IPS-18c (cell line): ENCODE measurements around the gene OVCH2.
"Not testable (repeated sequence)": the region's sequence is repeated elsewhere in the genome, so short reads cannot be mapped to it uniquely, and the experiment has no call there.

Experiments used
- H3K4me3 ChIP-seq: 2 replicates; pipeline ENCODE4 v1.7.0; 2013; ENCODE audit warnings: low read depth, mild to moderate bottlenecking, low read length, moderate library complexity; ENCODE audit not compliant: insufficient read depth
- H3K9me3 ChIP-seq: one replicate; pipeline ENCODE4 v1.6.1; 2013; ENCODE audit warnings: mild to moderate bottlenecking, low read length, moderate library complexity; ENCODE audit not compliant: control insufficient read depth, insufficient read depth

OVCH2 gene

DNA sequence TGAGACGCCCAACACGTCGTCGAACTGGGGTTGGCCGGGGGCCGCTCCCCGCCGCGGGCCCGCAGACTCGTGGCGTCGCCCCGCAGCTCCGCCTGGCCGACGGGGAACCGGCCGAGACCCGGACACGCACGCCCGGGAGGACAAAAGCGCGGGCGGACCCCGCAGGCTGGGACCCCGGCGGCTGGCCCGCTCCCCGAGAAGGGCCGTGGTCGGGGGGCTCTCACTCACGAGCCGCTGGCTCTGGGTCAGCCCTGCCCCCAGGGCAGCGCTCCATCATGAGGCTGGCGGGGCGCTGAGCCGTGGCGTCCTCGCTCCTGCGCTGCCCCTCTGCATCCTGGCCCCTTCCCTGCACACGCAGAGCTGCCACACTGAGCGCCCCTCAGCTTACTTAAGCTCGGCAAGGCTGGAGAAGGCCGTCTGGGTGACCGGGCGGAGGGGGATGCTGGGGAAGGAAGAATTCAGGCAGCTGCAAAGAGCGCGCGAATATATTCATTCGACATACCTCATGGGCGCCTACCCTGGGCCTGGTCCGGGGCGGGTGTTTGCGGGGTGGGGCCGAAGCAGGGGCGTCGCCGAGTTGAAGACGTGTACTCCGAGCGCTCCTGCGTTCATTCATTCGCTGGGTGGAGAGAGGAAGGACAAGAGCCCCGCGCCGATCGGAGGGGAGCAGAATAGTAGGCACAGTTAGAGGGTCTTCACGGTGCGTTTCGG, 32.4 kb downstream of the OVCH2 start:
- no peaks in the 10 kb centered on the region for H3K9me3 ChIP-seq
- H3K4me3 ChIP-seq: peak overlapping the region; percentile 75

DNA sequence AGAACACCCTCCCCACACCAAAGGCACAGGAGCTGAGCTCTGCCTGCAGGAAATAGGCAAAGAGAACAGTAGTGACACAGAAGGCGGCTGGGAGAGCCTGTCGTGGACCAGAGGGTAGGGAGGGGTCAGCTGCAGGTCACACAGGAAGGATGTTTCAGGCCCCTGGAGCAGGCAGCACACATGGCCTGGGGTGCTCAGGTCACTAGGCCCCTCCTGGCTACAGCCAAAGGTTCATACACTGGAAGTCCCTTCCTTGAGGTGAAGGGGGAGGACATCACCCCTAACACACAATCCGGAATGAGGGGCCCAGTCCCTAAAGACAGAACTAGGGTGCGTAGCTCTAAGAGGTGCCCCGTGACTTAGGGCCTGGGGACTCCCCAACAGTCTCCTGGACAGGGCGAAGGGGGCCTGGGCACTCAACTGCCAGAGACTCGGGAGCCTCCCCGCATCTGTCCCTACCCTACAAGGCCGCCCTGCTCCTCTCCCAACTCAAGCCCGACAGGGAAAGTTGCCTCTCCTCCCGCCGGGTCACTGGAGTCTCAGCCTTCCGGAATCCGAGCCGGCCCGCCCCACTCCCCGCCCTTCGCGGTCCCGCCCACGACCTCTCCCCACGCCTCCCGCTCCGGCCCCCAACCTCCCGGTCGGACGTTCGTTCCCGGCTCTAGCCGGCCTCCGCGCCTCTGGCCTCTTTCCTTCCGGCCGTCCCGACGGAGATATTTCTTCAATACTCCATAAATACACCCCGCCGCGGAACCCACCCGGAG, 33.1 kb downstream of the OVCH2 start, which contains the start of gene CYB5R2:
Gene CYB5R2, minus strand, starts transcription at position 541 of the 764 bp plus-strand sequence. CDS start 675 bp downstream, outside the sequence.
- Histone ChIP-seq H3K4me3 (peak within 1 kb of the TSS; percentile 75), H3K9me3 (no peaks in the 10 kb centered on the region)

DNA sequence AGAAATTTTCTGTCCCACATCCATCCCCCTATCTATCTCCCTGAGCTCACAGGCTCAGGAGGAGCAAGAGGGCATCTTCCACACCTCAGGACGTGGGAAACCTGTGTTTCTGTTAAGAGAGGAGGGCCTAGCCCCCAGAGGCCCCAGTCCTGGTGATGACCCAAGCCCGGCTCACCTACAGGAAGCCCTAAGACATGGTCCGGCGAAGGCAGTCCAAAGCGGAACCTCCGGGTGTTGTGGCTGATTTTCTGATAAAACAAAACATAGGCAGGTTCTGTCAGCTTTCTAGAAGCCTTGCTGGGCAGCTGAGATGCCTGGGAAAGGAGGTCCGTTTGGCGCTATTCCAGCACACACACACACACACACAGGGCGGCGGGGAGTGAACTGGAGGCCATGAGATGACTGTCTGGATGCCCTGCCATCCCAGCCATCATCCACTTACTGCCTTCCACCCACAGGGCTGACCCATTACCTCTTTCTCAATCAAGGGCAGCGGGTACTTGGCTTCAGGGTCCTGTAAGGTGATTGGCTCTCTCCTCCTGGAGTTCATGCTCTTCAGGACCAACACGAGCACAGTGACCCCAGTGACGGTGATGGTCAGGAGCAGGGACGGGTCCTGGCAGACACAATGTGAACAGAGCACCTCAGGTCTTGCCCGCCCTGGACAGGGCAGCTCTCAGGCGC, 33.9 kb downstream of the OVCH2 start:
- H3K4me3 ChIP-seq: no peak overlapping the region
- no peaks in the 10 kb centered on the region for H3K9me3 ChIP-seq

DNA sequence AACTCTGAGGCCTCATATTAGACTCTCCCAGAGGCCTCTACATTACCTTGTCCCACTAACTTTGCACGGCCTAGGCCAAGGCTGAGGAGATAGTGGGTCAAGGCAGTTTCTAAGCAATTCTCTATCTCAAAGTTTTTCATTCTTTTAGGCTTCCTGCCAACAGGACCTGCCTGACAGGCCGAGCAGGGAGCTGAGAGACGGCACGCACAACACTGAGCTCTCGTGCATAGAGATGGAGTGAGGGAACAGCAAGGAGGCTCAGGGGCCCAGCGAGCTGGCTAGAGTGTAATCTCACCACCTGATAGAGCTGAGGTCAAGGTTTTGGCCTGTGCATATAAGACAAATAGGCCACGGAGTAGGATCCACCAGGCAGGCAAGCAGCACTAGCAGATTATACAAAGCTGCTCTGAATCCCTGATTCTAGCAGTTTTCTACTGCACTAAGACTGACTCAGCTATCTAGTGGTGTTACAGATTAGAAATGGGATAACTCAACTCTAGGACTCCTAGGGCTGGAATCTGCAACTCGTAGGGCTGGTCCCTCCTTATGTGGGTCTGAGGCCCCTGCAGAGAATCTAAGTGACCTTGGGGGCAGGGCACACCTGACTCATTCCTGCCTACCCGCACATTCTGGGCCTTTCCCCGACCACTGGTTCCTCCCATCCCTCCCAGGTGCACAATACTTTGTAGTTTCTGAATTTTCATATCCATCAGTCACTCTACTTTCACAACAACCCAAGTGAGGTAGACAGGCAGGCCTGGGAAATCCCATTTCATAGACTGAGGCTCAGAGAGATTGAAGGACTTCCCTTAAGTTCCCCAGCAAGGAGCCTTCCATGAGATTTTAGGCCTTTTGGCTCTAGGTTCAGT, 34.7 kb downstream of the OVCH2 start:
- Histone ChIP-seq H3K9me3 (peaks cover under 1% of the 10 kb centered on the region), H3K4me3 (no peak overlapping the region)

DNA sequence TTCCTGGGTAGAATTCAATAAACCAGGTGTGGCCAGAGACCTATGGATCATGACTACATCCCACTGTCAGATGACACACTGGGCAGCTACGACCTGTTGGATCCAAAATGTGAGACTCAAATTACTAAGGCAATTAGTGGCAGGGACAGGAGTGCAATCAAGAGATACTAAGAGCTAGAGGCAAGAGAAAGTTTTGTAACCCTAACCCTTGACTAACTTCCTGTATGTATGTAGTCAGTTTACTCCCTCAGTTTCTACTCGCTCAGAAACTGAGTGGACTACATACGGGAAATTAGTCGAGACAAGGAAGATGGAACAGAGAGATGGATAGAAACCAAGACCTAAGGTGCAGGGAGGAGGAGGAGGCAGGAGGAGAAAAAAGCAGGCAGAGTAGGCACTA, 35.6 kb downstream of the OVCH2 start:
- no peak overlapping the region for H3K4me3 ChIP-seq
- peaks cover 4% of the 10 kb centered on the region for H3K9me3 ChIP-seq

DNA sequence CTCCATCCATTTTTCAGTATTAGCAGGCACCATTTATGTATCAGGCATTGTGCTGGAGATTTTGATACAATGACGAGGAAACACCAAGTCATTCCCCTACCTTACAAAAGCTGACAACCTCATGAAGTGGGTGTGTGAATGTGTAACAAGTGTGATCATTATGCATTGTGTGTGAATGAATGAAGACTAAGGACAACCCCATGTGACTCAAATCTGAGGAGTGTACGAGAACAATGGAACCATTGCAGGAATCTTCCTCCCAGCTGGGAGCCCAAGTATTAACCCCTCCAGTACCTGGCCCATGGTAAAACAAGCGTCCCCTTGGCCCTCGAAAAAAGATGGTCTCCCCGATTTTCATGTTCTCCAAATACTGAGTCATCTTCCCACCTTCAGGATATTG, 37.4 kb downstream of the OVCH2 start:
- Histone ChIP-seq H3K4me3 (no peak overlapping the region), H3K9me3 (peaks cover 11% of the 10 kb centered on the region)

DNA sequence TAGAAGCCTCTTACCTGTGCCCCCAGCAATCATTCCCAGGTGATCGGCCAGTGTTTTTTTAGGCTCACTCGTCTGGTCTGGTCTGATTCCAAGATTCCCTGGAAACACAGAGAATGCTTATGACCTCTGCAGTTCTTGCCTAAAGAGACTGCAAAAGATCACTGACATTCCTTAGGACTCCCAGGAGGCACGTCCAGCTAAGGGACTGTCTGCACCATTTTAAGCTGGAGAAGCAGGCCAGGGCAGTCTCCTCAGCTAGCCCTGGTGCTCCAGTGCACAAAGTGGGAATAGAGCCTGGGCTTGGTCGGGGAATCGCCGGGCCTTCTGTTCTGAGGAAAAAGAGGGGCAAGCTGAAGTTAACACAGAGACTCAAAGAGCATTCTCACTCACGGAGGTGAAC, 37.8 kb downstream of the OVCH2 start:
- Histone ChIP-seq H3K9me3 (peaks cover 11% of the 10 kb centered on the region), H3K4me3 (no peak overlapping the region)

DNA sequence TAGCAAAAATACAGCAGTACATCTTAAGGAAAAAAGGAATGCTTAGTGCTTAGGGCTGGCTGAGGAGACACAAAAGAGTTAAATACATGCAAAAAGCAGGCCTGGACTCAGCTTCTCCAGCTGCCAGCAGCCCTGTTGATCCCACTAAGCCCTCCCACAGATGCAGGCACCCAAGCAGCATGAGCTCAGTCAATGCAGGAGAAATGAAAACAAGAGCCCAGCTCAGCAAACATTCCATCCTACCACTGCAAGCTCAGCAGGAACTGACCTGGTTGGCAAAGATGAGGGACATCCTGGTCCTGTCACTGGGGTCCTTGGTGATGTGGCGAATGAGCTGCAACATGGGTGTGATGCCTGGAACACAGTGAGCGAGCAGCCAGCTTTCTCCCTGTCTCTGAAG, 38.8 kb downstream of the OVCH2 start:
- Histone ChIP-seq H3K9me3 (peaks cover 11% of the 10 kb centered on the region), H3K4me3 (no peak overlapping the region)

DNA sequence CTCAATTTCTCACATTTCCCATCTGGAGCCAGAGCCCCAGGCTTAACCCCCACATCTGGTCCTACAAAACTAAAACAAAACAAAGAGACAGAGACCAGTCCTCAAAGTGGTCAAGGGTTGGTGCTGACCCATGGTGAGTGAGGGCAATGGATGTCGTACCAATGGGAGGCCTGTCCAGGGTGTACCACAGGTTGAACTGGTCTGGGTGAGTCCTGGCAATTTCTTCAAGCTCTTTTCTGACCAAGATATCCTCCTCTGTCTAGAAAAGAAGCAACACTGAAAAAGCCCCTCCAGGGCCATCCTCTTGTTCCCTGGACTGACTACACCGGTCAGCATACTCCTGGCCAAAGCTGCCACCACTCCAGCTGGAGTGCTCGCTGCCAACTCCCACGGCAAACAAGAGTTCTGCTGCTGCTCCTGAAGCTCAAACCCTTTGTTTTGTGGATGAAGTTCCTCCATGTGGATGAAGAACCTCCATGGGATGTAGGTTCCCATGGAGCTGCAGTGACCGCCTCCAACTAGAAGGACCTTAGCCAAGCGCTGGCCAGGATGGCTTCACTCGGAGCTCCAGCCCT, 39.9 kb downstream of the OVCH2 start:
- Histone ChIP-seq H3K4me3 (no peak overlapping the region), H3K9me3 (peaks cover 11% of the 10 kb centered on the region)

DNA sequence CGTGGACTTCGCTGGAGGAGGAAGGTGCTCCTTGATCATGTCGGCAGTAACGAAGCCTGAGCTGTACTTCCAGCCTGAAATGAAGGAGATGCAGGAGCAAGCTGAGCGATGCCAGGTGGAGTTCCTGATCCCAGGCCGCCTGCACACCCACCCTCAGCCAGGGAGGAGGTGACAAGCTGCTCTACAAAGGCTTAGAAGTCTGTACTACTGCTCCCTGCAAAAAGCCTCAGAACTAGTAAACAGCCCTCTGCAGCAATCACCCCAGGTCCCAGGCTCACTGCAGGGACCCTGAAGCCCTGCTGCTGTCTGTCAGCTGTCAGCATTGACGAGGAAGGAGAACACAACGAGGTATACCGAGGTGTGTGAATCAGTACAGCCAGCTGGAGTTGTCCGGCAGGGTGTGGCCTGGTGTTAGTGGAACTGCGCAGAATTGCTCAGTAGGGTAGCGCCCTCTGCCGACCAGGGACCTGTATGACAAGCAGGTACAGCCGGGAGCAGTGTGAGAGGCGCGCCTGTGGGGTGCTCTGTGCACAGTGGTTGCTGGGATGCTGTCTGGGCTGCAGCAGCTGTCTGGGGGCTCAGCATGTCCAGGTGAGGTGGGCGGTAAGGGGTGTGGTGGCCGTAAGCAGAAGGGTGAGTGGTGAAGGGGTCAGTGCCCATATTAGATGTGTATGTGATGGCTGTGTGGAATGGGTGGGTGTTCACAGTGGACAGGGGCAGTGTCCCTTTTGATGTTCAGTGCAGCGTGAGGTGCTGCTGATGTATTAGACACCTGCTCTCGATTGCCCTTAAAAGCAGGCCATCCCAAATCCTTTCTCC, 40.6 kb downstream of the OVCH2 start:
- peaks cover 11% of the 10 kb centered on the region for H3K9me3 ChIP-seq
- no peak overlapping the region for H3K4me3 ChIP-seq

DNA sequence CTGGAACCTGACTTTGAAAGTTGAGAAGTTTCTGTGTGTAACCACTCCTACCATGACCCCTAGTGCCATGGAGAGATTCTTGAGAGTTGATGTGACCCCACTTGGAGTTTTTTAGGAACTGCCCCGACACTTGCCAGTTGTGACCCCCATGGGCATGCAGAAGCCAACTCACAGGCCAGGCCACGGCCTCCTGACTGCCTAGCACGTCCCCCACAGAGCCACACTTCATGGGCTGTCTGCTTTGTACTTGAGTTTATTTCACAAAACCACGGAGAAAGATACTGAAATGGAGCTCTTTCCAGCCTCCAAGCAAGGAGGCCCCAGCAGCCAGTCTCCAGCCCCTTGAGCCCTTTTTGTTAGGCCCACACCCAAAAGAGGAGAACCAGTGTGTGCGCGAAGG, 41.4 kb downstream of the OVCH2 start:
- H3K9me3 ChIP-seq: peaks cover 11% of the 10 kb centered on the region
- no peak overlapping the region for H3K4me3 ChIP-seq

DNA sequence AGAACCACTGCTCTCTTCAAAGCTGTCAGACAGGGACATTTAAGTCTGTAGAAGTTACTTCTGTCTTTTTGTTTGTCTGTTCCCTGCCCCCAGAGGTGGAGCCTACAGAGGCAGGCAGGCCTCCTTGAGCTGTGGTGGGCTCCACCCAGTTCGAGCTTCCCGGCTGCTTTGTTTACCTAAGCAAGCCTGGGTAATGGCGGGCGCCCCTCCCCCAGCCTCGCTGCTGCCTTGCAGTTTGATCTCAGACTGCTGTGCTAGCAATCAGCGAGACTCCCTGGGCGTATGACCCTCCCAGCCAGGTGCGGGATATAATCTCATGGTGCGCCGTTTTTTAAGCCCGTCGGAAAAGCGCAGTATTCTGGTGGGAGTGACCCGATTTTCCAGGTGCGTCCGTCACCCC, 42.7 kb downstream of the OVCH2 start:
- H3K4me3 ChIP-seq: not testable (repeated sequence)
- H3K9me3 ChIP-seq: peaks cover 11% of the 10 kb centered on the region

DNA sequence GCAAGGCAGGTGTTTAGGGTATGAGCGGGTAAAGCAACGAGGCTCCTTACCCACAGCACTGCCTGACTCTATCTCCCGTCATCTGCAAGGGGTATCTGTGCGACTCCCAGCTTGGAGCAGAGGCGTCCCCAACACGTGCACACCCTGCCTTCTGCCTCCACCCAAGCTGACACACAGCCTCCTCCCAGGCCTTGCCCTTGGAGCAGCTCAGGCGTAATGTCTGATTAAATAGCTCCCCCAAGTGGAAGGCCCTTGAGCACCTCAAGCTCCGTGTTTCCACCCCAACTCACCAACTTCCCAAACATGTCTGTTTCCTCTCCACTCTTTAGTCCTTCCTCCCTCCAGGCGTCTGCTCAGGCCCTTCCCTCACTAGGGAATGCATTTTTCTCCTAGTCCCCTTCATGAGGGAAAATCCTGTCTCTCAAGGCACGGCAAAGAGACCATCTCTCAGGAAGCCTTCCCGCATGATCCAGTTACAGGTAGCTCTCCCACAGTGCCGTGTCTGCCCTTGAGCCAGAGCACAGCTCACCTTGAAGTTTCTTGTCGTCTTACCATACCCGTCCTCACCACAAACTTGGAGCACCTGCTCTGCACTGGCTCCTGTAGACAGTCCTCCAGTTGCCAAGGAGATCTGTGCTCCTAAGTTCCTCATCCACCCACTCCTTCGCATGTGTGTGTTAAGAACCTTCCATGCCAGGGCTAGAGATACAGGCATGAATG, 48.8 kb downstream of the OVCH2 start:
- Histone ChIP-seq H3K4me3 (no peak overlapping the region), H3K9me3 (no peaks in the 10 kb centered on the region)

DNA sequence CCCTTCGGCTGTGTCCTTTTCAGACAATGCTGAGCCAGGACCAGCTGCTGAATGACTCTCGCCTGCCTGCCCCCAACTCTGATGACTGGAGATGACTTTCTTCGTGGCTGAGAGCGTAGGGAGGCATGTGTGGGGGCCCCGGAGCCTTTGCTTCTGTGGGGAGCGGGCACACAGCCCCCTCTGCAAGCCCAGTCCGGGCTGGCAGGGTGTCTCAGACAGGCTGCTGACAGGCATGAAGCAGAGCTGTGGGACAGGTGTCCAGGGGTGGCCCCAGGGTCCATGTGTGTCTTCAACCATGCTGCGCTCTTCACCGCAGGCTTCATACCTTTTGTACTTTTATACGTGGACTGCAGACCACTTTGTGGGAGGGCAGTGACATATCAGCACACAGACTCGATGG, 49.6 kb downstream of the OVCH2 start:
- no peak overlapping the region for H3K4me3 ChIP-seq
- H3K9me3 ChIP-seq: no peaks in the 10 kb centered on the region

DNA sequence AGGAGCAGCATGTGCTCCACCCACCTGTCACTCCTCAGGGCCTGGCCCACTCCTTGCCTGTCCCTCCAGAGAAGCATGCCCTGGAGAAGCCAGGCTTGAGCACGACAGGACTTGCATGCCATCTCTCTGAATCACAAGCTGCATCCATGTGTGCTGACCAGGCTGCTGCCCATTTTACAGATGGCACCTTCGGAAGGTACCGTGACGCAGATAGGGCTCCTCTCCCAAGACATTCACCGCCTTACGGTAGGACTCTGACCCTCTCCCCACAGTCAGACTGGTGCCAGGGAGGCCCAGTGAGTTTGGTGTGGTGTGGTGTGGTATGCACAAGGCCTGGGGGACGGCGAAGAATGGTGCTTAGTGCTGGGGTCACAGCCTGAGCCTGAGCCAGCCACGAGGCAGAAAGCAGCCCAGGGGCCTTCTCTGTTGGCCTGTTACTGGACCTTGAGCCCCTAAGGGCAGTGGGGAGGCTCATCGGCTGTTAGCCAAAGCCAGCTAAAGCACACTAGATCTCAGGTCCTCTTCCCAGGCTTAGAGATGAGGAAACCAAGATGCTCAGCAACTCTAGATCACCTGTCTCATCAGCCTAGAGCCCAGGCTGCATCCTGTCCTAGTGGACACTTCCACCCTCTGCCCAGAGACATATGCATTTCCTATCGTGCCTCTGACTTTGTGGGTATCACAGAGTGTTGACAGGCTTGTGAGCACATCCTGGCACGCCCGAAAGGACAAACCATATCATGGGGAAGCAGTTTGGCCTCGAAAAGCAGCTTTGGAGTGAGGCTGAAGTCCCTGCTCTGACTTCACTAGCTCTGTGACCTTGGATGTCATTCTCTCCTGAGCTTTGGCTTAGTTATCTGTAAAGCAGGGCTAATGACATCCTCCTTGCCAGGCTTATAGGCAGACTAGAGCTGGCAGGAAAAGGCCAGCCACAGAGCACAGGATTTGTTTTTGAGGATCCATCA, 50.7 kb downstream of the OVCH2 start:
- Histone ChIP-seq H3K9me3 (no peaks in the 10 kb centered on the region), H3K4me3 (no peak overlapping the region)
